ENCODE measurements around the gene ACTRT3.

DNA sequence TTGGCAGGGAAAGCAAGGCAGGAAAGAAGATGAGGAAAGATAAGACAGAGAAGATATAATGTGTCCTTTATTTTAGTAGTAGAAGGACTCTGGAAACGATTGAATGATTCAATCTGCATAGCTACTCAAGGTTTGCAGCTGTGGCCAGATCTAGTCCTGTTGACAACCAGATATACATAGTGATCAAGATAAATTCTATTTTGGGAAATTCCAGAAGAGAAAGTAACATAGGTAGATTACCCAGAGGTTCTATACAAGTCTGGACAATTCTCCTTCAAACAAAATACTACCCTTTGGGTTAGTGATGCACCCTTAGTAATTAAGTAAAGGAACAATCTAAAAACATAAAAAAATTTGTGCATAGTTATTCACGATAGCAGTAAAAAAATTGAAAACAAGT, 13.9 kb downstream of the ACTRT3 start:
- TF ChIP-seq ZBTB8A (tag by site-specific recombination; IDR thresholded peaks at IDR 0.05) (no peak), KLF16 (tag by site-specific recombination; IDR thresholded peaks at IDR 0.05) (no peak)
- TF ChIP-seq, protein P1, sequence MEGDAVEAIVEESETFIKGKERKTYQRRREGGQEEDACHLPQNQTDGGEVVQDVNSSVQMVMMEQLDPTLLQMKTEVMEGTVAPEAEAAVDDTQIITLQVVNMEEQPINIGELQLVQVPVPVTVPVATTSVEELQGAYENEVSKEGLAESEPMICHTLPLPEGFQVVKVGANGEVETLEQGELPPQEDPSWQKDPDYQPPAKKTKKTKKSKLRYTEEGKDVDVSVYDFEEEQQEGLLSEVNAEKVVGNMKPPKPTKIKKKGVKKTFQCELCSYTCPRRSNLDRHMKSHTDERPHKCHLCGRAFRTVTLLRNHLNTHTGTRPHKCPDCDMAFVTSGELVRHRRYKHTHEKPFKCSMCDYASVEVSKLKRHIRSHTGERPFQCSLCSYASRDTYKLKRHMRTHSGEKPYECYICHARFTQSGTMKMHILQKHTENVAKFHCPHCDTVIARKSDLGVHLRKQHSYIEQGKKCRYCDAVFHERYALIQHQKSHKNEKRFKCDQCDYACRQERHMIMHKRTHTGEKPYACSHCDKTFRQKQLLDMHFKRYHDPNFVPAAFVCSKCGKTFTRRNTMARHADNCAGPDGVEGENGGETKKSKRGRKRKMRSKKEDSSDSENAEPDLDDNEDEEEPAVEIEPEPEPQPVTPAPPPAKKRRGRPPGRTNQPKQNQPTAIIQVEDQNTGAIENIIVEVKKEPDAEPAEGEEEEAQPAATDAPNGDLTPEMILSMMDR (tag by site-specific recombination; IDR thresholded peaks at IDR 0.05): no peak

All from HEK293 (cell line).